ENCODE results near the gene FNBP1. TPM values are rescaled to one million over a fixed set of nuclear protein-coding genes. Genes with fewer than 3 reads are reported as not detected.

The FNBP1 gene
- total and polyA plus RNA-seq, 10 of the 15 experiments (the other 5 are each of a cell fraction or from before 2014, with no cell fraction given): 64.5 to 353 (median 179) TPM

GRCh38 chr9:129854588-129855110 lies 188.3 kb downstream of the FNBP1 start:
- Histone ChIP-seq H3K9me3 (replicated peaks; ENCODE audit: control insufficient read depth, insufficient read depth, low read length) (no peaks in the 10 kb centered on the region), H3K4me3 (no peak overlapping the region), H3K4me2 (ENCODE audit: control insufficient read depth, insufficient read depth) (no peak overlapping the region), H3K27ac (ENCODE audit: control insufficient read depth, insufficient read depth) (no peak overlapping the region), H3K27me3 (replicated peaks in 1 of 2; ENCODE audit: control insufficient read depth in 2 of 2, insufficient read depth in 2 of 2, low read length in 1 of 2) (no peaks in the 10 kb centered on the region), H3K36me3 (ENCODE audit: control insufficient read depth in 2 of 2, insufficient read depth in 2 of 2, low read length in 1 of 2) (peaks cover 0 to 8% of the 10 kb centered on the region in 2 experiments; a peak in 3 of 4 replicates), H3K4me1 (ENCODE audit: control insufficient read depth, insufficient read depth, low read length) (no peaks in the 10 kb centered on the region), H4K20me1 (ENCODE audit: control insufficient read depth, insufficient read depth) (no peaks in the 10 kb centered on the region), H3K79me2 (ENCODE audit: control insufficient read depth, insufficient read depth, low read length) (no peaks in the 10 kb centered on the region), H3K9ac (ENCODE audit: control insufficient read depth, insufficient read depth, low read length) (no peak overlapping the region), H2AFZ (ENCODE audit: control insufficient read depth, low read depth, low read length) (no peak overlapping the region)
- SMC1A ChIA-PET (ENCODE audit: uncharacterized antibody, unreplicated experiment): interaction anchor here (0.6 kb wide), 1 partner anchor 475 kb away, joined by 3 read pairs; no protein-coding TSS in a partner anchor
- intact Hi-C loops (cut with micrococcal nuclease; ENCODE audit: unreplicated experiment) (no loop called here), in situ Hi-C loops (cut with MboI) (no loop called here)
- RAD21 ChIA-PET (ENCODE audit: unreplicated experiment): no interaction called here
- no peak for DNase-seq (ENCODE audit: low read depth, low spot score)
- no TSS peak for BruUV-seq (replicated peaks)
- CTCF ChIA-PET: interaction anchor here (1.2 kb wide), 1 partner anchor 11 kb away, joined by 3 read pairs; no protein-coding TSS in a partner anchor
- no peak for ATAC-seq
- FAIRE-seq: no peak
- POLR2A ChIA-PET: no interaction called here
- TF ChIP-seq NFYA (IDR thresholded peaks at IDR 0.05; ENCODE audit: borderline replicate concordance, low read depth, low read length) (no peak), CHD2 (IDR thresholded peaks at IDR 0.05; ENCODE audit: borderline replicate concordance, low read depth, low read length) (no peak), NFXL1 (IDR thresholded peaks at IDR 0.05; ENCODE audit: borderline replicate concordance) (no peak), HDAC6 (IDR thresholded peaks at IDR 0.05; ENCODE audit: unreplicated experiment) (no peak), JUND (IDR thresholded peaks at IDR 0.05; ENCODE audit: low read depth, low read length) (no peak), CREB1 (IDR thresholded peaks at IDR 0.05; ENCODE audit: low read depth) (no peak), SREBF1 (IDR thresholded peaks at IDR 0.05; ENCODE audit: low read length) (no peak), SUZ12 (IDR thresholded peaks at IDR 0.05; ENCODE audit: unreplicated experiment) (no peak), CEBPZ (IDR thresholded peaks at IDR 0.05; ENCODE audit: low read depth, low read length) (no peak), ZBED1 (IDR thresholded peaks at IDR 0.05; ENCODE audit: borderline replicate concordance) (no peak), SREBF2 (IDR thresholded peaks at IDR 0.05; ENCODE audit: low read length) (no peak), ZNF274 (IDR thresholded peaks at IDR 0.05; ENCODE audit: insufficient read depth, insufficient read length) (no peak), CBX5 (IDR thresholded peaks at IDR 0.05; ENCODE audit: low read depth) (no peak), MAX (IDR thresholded peaks at IDR 0.05; ENCODE audit: low read depth, low read length) (no peak)
- TF ChIP-seq, protein P1, sequence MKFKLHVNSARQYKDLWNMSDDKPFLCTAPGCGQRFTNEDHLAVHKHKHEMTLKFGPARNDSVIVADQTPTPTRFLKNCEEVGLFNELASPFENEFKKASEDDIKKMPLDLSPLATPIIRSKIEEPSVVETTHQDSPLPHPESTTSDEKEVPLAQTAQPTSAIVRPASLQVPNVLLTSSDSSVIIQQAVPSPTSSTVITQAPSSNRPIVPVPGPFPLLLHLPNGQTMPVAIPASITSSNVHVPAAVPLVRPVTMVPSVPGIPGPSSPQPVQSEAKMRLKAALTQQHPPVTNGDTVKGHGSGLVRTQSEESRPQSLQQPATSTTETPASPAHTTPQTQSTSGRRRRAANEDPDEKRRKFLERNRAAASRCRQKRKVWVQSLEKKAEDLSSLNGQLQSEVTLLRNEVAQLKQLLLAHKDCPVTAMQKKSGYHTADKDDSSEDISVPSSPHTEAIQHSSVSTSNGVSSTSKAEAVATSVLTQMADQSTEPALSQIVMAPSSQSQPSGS (IDR thresholded peaks at IDR 0.05; ENCODE audit: low read length): no peak
- TF ChIP-seq, protein P2, sequence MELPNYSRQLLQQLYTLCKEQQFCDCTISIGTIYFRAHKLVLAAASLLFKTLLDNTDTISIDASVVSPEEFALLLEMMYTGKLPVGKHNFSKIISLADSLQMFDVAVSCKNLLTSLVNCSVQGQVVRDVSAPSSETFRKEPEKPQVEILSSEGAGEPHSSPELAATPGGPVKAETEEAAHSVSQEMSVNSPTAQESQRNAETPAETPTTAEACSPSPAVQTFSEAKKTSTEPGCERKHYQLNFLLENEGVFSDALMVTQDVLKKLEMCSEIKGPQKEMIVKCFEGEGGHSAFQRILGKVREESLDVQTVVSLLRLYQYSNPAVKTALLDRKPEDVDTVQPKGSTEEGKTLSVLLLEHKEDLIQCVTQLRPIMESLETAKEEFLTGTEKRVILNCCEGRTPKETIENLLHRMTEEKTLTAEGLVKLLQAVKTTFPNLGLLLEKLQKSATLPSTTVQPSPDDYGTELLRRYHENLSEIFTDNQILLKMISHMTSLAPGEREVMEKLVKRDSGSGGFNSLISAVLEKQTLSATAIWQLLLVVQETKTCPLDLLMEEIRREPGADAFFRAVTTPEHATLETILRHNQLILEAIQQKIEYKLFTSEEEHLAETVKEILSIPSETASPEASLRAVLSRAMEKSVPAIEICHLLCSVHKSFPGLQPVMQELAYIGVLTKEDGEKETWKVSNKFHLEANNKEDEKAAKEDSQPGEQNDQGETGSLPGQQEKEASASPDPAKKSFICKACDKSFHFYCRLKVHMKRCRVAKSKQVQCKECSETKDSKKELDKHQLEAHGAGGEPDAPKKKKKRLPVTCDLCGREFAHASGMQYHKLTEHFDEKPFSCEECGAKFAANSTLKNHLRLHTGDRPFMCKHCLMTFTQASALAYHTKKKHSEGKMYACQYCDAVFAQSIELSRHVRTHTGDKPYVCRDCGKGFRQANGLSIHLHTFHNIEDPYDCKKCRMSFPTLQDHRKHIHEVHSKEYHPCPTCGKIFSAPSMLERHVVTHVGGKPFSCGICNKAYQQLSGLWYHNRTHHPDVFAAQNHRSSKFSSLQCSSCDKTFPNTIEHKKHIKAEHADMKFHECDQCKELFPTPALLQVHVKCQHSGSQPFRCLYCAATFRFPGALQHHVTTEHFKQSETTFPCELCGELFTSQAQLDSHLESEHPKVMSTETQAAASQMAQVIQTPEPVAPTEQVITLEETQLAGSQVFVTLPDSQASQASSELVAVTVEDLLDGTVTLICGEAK (IDR thresholded peaks at IDR 0.05; ENCODE audit: borderline replicate concordance): no peak
- 97% methylated on average over 4 of the region's 4 CpGs for WGBS (ENCODE audit: insufficient coverage, insufficient replicate concordance, low lambda C conversion rate, missing lambda C conversion rate)
